GM23338 (cell line): Measurements from ENCODE around the gene SCLY. TPM values are rescaled to one million over a fixed set of nuclear protein-coding genes. Genes with fewer than 3 reads are reported as not detected.

Source experiments
- ATAC-seq: fragments of 200-7000 bp; cut with Tn5 transposase; 3 replicates; pipeline ENCODE4 v1.9.1; 2020
- DNase-seq: peaks from one replicate; pipeline ENCODE4 v3.0.0-alpha.2; 2015; ENCODE audit warnings: low spot score
- H2AFZ ChIP-seq: fragments of 200-600 bp; sonication (generic); 2 replicates; pipeline ENCODE4 v1.8.0; 2016; ENCODE audit warnings: antibody characterized with exemption, mild to moderate bottlenecking, moderate library complexity
- H3F3A ChIP-seq: fragments of 200-600 bp; sonication (generic); replicated peaks from 2 replicates; pipeline ENCODE4 v1.8.0; 2017; ENCODE audit warnings: antibody characterized with exemption, mixed run types, low read depth
- H3K27ac ChIP-seq: fragments of 200-600 bp; sonication (generic); 2 replicates; pipeline ENCODE4 v1.6.1; 2016; ENCODE audit warnings: low read depth
- H3K27me3 ChIP-seq: fragments of 200-600 bp; sonication (generic); 2 replicates; pipeline ENCODE4 v1.8.0; 2016; ENCODE audit warnings: mild to moderate bottlenecking, mixed run types, moderate library complexity; ENCODE audit not compliant: insufficient read depth
- H3K36me3 ChIP-seq: fragments of 200-600 bp; sonication (generic); 2 replicates; pipeline ENCODE4 v1.8.0; 2016; ENCODE audit warnings: mild to moderate bottlenecking; ENCODE audit not compliant: insufficient read depth
- H3K4me1 ChIP-seq: fragments of 200-600 bp; sonication (generic); 2 replicates; pipeline ENCODE4 v1.8.0; 2016; ENCODE audit warnings: mild to moderate bottlenecking, moderate library complexity; ENCODE audit not compliant: insufficient read depth
- H3K4me2 ChIP-seq: fragments of 200-600 bp; sonication (generic); 2 replicates; pipeline ENCODE4 v1.7.1; 2017; ENCODE audit warnings: mixed run types
- H3K4me3 ChIP-seq: fragments of 200-600 bp; sonication (generic); 2 replicates; pipeline ENCODE4 v1.6.1; 2016; ENCODE audit warnings: mixed run types
- H3K79me2 ChIP-seq: fragments of 200-600 bp; sonication (generic); replicated peaks from 2 replicates; pipeline ENCODE4 v1.8.0; 2017; ENCODE audit warnings: mild to moderate bottlenecking; ENCODE audit not compliant: insufficient read depth
- H3K9me2 ChIP-seq: fragments of 200-600 bp; sonication (generic); 2 replicates; pipeline ENCODE4 v1.8.0; 2017; ENCODE audit not compliant: insufficient read depth
- H4K20me1 ChIP-seq: fragments of 200-600 bp; sonication (generic); replicated peaks from 2 replicates; pipeline ENCODE4 v1.8.0; 2017; ENCODE audit warnings: mild to moderate bottlenecking; ENCODE audit not compliant: insufficient read depth
- H3K27ac Mint-ChIP-seq: 2 replicates; pipeline ENCODE4 v1.8.0; 2020; ENCODE audit warnings: inconsistent platforms, mild to moderate bottlenecking, moderate library complexity, mixed read lengths
- H3K27me3 Mint-ChIP-seq: 3 replicates; pipeline ENCODE4 v1.8.0; 2022; ENCODE audit warnings: low read depth, mild to moderate bottlenecking, moderate library complexity, mixed read lengths, inconsistent platforms; ENCODE audit not compliant: insufficient read depth, poor library complexity
- H3K36me3 Mint-ChIP-seq: 3 replicates; pipeline ENCODE4 v1.8.0; 2021; ENCODE audit warnings: low read depth, mild to moderate bottlenecking, inconsistent platforms, moderate library complexity, mixed read lengths
- H3K4me1 Mint-ChIP-seq: 3 replicates; pipeline ENCODE4 v1.8.0; 2020; ENCODE audit warnings: mild to moderate bottlenecking, inconsistent platforms, mixed read lengths
- H3K4me3 Mint-ChIP-seq: 3 replicates; pipeline ENCODE4 v1.8.0; 2021; ENCODE audit warnings: moderate library complexity, mild to moderate bottlenecking, inconsistent platforms, mixed read lengths
- H3K9me3 Mint-ChIP-seq: 3 replicates; pipeline ENCODE4 v1.8.0; 2020; ENCODE audit warnings: moderate library complexity, mild to moderate bottlenecking, inconsistent platforms, mixed read lengths
- CREB1 ChIP-seq: fragments of 250-450 bp; sonication (Bioruptor Pico); IDR thresholded peaks from 2 replicates; pipeline ENCODE4 v1.5.0; 2020; ENCODE audit warnings: low read depth, mild to moderate bottlenecking, moderate library complexity
- CTCF ChIP-seq, 2 experiments: fragments of 200-600 bp in 1 of 2; sonication (generic) in 1 of 2; conservative IDR thresholded peaks; 2 replicates each; pipeline versions ENCODE4 v1.5.1 to v1.6.1; 2016 to 2017; ENCODE audit warnings: antibody characterized with exemption in 2 of 2, low read depth in 2 of 2, mild to moderate bottlenecking in 2 of 2, moderate library complexity in 1 of 2
- ETS1 ChIP-seq: IDR thresholded peaks from 2 replicates; pipeline ENCODE4 v1.6.1; 2016; ENCODE audit warnings: antibody characterized with exemption
- EZH2 ChIP-seq: fragments of 200-600 bp; sonication (generic); IDR thresholded peaks from one replicate; pipeline ENCODE4 v1.8.0; 2017; ENCODE audit warnings: antibody characterized with exemption, mild to moderate bottlenecking, low read depth; ENCODE audit not compliant: unreplicated experiment
- EZH2phosphoT487 ChIP-seq: fragments of 200-600 bp; sonication (generic); IDR thresholded peaks from one replicate; pipeline ENCODE4 v1.8.1; 2018; ENCODE audit warnings: antibody characterized with exemption; ENCODE audit not compliant: unreplicated experiment
- JUNB ChIP-seq: IDR thresholded peaks from one replicate; pipeline ENCODE4 v1.6.1; 2016; ENCODE audit warnings: antibody characterized with exemption; ENCODE audit not compliant: unreplicated experiment
- NANOG ChIP-seq: IDR thresholded peaks from 2 replicates; pipeline ENCODE4 v1.6.1; 2016; ENCODE audit warnings: antibody characterized with exemption, borderline replicate concordance
- POLR2AphosphoS5 ChIP-seq: IDR thresholded peaks from 2 replicates; pipeline ENCODE4 v1.6.1; 2016; ENCODE audit warnings: antibody characterized with exemption, low read depth
- REST ChIP-seq: IDR thresholded peaks from one replicate; pipeline ENCODE4 v1.6.1; 2018; ENCODE audit warnings: antibody characterized with exemption; ENCODE audit not compliant: unreplicated experiment
- STAT1 ChIP-seq: IDR thresholded peaks from one replicate; pipeline ENCODE4 v1.6.1; 2016; ENCODE audit warnings: antibody characterized with exemption; ENCODE audit not compliant: unreplicated experiment
- ZNF114 ChIP-seq: fragments of 250-450 bp; sonication (Bioruptor Pico); IDR thresholded peaks from 2 replicates; pipeline ENCODE4 v1.5.0; 2020; ENCODE audit warnings: mild to moderate bottlenecking, moderate library complexity
- ZNF331 ChIP-seq: fragments of 250-450 bp; sonication (Bioruptor Pico); IDR thresholded peaks from 2 replicates; pipeline ENCODE4 v1.5.0; 2020; ENCODE audit warnings: low read depth, mild to moderate bottlenecking, moderate library complexity
- polyA plus RNA-seq: library from polyadenylated mRNA; unstranded; fragments of >200 nt; fragmentation: Nextera tagmentation; extraction: Ambion mirVana; gene quantifications from 2 replicates; pipeline ENCODE4 v1.2.1, GENCODE V29; 2016
- total RNA-seq: library from RNA; depleted of rRNA; stranded (reverse); fragments of >200 nt; shearing (Covaris generic); gene quantifications from 2 replicates; pipeline ENCODE4 v1.2.3, GENCODE V29; 2014

The SCLY gene
- total and polyA plus RNA-seq, 2 experiments from 2014 or later: 57.2 to 80.3 TPM

- no peaks in the 10 kb centered on the region for H3K27me3 ChIP-seq
- H3K36me3 ChIP-seq: peaks cover 30% of the 10 kb centered on the region
- Mint-ChIP-seq H3K27me3 (peaks cover 8% of the 10 kb centered on the region), H3K4me3 (no peak overlapping the region), H3K4me1 (peaks cover 23% of the 10 kb centered on the region), H3K36me3 (peaks cover 63% of the 10 kb centered on the region), H3K27ac (no peak overlapping the region), H3K9me3 (peaks cover 4% of the 10 kb centered on the region; the same call in 2 of the 3 replicates)
- peaks cover 20% of the 10 kb centered on the region; the same call in 1 of the 2 replicates for H4K20me1 ChIP-seq
- DNase-seq: no peak
- H3K4me3 ChIP-seq: no peak overlapping the region
- H3F3A ChIP-seq: 0 out of 2 replicates have a peak, but pooled peaks cover 7% of the 10 kb centered on the region
- no peak overlapping the region for H3K27ac ChIP-seq
- TF ChIP-seq ZNF114 (CRISPR knock-in tag) (no peak), ETS1 (no peak), STAT1 (no peak)
- H3K4me1 ChIP-seq: peaks cover 19% of the 10 kb centered on the region
- no peaks in the 10 kb centered on the region for H3K9me2 ChIP-seq
- no peak overlapping the region for H2AFZ ChIP-seq
- H3K4me2 ChIP-seq: no peak overlapping the region
- ATAC-seq: no peak
- peaks cover 78% of the 10 kb centered on the region for H3K79me2 ChIP-seq
Observed at GRCh38 chr2:238064376-238064775, 3.6 kb downstream of the SCLY start.

GRCh38 chr2:238065071-238065846, 4.5 kb downstream of the SCLY start:
- H3K79me2 ChIP-seq: peaks cover 79% of the 10 kb centered on the region
- H3F3A ChIP-seq: 0 out of 2 replicates have a peak, but pooled peaks cover 7% of the 10 kb centered on the region
- no peak for ATAC-seq
- DNase-seq: no peak
- Mint-ChIP-seq H3K9me3 (no peaks in the 10 kb centered on the region; the same call in 2 of the 3 replicates), H3K27me3 (peaks cover 8% of the 10 kb centered on the region), H3K36me3 (peaks cover 71% of the 10 kb centered on the region), H3K27ac (no peak overlapping the region), H3K4me3 (no peak overlapping the region), H3K4me1 (peaks cover 18% of the 10 kb centered on the region)
- H3K4me2 ChIP-seq: no peak overlapping the region
- H3K36me3 ChIP-seq: peaks cover 35% of the 10 kb centered on the region
- no peak overlapping the region for H3K27ac ChIP-seq
- H3K27me3 ChIP-seq: no peaks in the 10 kb centered on the region
- no peak overlapping the region for H3K4me3 ChIP-seq
- H3K9me2 ChIP-seq: no peaks in the 10 kb centered on the region
- no peak overlapping the region for H2AFZ ChIP-seq
- H3K4me1 ChIP-seq: peaks cover 13% of the 10 kb centered on the region
- peaks cover 26% of the 10 kb centered on the region; the same call in 1 of the 2 replicates for H4K20me1 ChIP-seq
- no peak for TF ChIP-seq POLR2AphosphoS5
- TF ChIP-seq REST: no peak
- TF ChIP-seq ZNF331: no peak
- TF ChIP-seq EZH2phosphoT487: no peak
- no peak for TF ChIP-seq CTCF (conservative IDR thresholded peaks at IDR 0.05; ENCODE audit: low read depth in 2 of 2)
- no peak for TF ChIP-seq JUNB
- no peak for TF ChIP-seq EZH2
- no peak for TF ChIP-seq ETS1
- no peak for TF ChIP-seq NANOG
- no peak for TF ChIP-seq CREB1 (CRISPR knock-in tag)
